Activated CD8-positive, alpha-beta memory T cell treated with anti-CD3 and anti-CD28 coated beads for 36 hours (primary cell): ENCODE results near the gene CPNE7. TPM values are rescaled to one million over a fixed set of nuclear protein-coding genes. Genes with fewer than 3 reads are reported as not detected.

Experiments
- CTCF ChIA-PET: fragments of 350-600 bp; sonication (Branson Sonifier 250); formaldehyde crosslinking; loops from one replicate; lab custom pipeline; 2021; ENCODE audit warnings: antibody characterized with exemption; lab: Charles Lee
- POLR2A ChIA-PET: fragments of 350-600 bp; sonication (Branson Sonifier 250); formaldehyde crosslinking; loops from one replicate; lab custom pipeline; 2021; ENCODE audit warnings: antibody characterized with exemption; lab: Charles Lee
- total RNA-seq, 2 experiments: library from RNA; stranded (reverse); gene quantifications; one replicate each; pipeline ENCODE4 v1.2.3, GENCODE V29; 2021

Gene CPNE7
- total RNA-seq, 2 experiments from 2014 or later = 5.6 to 7.0 TPM

DNA sequence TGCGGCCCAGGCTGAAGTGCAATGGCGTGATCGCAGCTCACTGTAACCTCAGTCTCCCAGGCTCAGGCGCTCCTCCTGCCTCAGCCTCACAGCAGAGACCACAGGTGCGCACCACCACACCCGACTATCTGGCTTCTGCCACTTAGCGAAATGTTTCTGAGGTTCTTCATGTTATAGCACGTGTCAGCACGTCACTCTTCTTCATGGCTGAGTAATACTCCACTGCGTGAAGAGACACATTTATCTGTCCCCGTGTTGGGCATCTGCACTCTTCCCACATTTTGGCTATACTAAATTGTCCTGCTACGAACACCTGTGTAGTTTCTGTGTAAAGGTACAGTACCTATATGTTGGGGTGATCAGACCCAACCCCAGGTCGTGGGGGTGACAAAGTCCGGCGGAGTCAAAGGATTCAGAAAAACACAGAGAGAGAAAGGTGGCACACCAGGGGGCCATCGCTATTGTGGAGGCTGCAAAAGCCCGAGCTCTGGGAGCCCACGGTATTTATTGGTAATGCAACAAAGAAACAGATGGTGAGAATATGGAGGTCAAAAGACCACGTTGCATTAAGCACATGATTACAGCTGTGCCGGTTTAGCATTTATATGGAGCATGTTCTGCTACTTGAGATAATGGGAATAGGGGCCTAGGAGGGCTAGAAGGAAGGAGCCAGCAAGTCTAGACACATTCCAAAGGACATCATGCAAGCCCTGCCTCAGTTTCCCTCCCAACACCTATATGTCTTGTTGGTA, 37.0 kb downstream of the CPNE7 start:
- CTCF ChIA-PET = no interaction called here

GRCh38 chr16:89613231-89613953, 37.8 kb downstream of the CPNE7 start, which contains the start of gene DPEP1:
Gene DPEP1 (plus strand): TSS chr16:89613642. CDS start chr16:89630411, 16,769 bp downstream.
- POLR2A ChIA-PET = no interaction called here
- CTCF ChIA-PET = interaction anchor here (0.6 kb wide), 1 partner anchor 176 kb away, joined by 3 read pairs; no protein-coding TSS in a partner anchor

More for the DNA sequence above, 37.0 kb downstream of the CPNE7 start:
- POLR2A ChIA-PET = no interaction called here

DNA sequence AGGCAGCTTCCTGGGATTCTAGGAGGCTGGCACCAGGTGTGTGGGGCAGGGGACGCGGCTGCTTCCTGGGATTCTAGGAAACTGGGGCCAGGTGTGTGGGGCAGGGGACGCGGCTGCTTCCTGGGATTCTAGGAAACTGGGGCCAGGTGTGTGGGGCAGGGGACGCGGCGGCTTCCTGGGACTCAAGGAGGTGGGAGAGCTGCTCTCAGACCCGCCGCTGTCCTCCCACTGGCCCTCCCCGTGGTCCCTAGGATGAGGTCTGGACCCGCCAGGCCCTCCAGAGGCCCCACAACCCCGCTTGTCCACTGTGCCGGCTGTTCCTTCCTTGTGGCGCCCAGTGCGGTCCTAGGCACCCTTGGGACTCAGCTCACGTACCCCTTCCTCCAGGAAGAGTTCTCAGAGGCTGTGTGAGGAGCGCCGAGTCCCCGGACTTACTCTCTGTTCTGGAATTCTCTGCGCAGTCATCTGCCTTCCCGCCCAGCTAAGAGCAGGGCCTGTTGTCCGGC, 38.4 kb downstream of the CPNE7 start:
- ChIA-PET CTCF (interaction anchor here (0.6 to 2.1 kb wide), 2 partner anchors 12 to 175 kb away, joined by 3 to 10 read pairs; no protein-coding TSS in a partner anchor), POLR2A (no interaction called here)

GRCh38 chr16:89615176-89615575, 39.6 kb downstream of the CPNE7 start:
- POLR2A ChIA-PET = no interaction called here

GRCh38 chr16:89615596-89616090, 40.1 kb downstream of the CPNE7 start:
- ChIA-PET CTCF (interaction anchor here (0.6 to 2.1 kb wide), 3 partner anchors 14 to 231 kb away, joined by 3 to 10 read pairs (median 7); no protein-coding TSS in a partner anchor), POLR2A (no interaction called here)

More at GRCh38 chr16:89615176-89615575, 39.6 kb downstream of the CPNE7 start:
- CTCF ChIA-PET = interaction anchor here (0.7 to 2.1 kb wide), 2 partner anchors 13 to 26 kb away, joined by 3 to 10 read pairs; no protein-coding TSS in a partner anchor

DNA sequence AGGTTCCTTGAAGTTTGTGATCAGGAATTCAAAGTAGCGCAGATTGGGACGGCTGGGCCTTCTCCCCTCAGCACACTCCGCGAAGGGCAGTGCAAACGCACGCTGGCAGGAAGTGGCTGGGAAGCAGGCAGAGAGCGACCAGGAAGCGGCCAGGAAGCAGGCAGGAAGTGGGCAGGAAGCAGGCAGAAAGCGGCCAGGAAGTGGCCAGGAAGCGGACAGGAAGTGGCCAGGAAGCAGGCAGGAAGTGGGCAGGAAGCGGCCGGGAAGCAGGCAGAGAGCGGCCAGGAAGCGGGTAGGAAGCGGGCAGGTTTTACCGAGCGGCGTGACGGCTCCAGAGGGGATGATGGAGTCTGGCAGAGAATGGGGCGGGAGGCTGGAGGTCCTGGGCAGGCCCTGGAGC, 41.1 kb downstream of the CPNE7 start:
- ChIA-PET POLR2A (no interaction called here), CTCF (no interaction called here)

GRCh38 chr16:89617036-89617435, 41.5 kb downstream of the CPNE7 start:
- POLR2A ChIA-PET = no interaction called here
- CTCF ChIA-PET = no interaction called here

DNA sequence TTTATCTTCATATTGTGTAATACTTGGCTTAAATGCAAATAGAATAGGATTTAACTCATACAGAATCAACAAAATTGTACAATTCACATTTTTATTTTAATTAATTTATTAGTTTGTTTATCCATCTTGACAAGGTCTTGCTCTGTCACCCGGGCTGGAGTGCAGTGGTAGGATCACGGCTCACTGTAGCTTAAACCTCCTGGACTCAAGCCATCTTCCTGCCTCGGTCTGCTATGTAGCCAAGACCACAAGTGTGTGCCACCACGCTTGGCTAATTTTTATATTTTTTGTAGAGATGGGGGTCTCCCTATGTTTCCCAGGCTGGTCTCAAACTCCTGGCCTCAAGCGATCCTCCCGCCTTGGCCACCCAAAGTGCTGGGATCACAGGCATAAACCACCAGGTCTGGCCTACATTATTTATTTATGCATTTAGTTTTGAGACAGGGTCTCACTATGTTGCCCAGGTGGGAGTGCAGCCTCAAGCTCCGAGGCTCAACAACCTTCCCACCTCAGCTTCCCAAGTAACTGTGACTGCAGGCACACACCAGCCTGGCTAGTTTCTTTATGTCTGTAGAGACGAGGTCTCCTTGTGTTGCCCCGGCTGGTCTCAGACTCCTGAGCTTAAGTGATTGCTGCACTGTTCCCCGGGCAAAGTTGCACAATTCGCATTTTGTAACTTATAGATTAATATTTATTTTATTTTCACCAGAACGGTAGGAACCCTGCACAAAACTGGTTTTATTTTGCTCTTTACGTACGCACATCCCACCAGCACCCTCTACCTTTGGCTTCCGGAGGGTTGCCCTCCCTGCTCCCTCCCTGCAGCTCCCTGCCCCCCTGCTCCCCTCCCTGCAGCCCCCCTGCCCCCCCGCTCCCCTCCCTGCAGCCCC, 42.8 kb downstream of the CPNE7 start:
- CTCF ChIA-PET = interaction anchor here (0.6 kb wide), 1 partner anchor 173 kb away, joined by 4 read pairs; no protein-coding TSS in a partner anchor
- POLR2A ChIA-PET = no interaction called here

DNA sequence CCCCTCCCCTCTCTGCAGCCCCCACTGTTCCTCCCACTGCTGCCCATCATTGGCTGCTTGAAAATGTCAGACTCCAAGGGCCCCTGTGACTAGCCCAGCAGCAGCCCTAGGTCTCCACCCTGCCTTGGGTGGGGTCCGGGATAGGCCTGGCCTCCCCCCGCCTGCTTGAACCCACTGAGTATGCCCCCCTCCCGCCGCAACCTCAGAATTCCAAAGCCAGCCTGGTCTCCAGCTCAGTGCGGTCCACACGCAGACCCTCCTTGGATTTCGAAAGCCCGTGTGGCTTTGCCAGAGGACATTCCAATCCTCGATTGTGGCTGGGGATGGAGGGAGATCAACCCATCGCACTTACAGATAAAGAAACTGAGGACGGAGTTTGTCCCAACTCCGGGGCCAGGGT, 44.3 kb downstream of the CPNE7 start:
- ChIA-PET CTCF (no interaction called here), POLR2A (no interaction called here)

DNA sequence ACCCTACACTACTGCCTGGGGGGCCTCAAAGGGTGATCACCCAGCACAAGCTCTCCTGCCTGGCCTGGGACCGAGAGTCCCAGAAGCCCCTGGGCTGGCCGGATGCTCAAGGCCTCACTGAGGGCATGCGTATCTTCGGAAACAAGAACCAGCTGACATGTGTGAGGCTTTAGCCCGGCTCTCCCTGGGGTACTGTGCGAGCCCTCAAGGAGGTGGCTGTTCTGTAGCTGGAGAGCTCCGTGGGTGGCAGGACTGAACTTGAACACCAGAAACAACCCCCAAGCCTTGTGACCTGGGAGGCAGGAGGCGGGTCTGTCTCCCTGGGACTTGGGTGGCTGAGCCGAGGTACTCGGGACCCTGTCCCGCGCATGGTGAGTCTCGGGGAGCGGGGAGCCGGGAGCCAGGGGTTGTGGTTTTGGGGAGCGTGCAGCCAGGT, 44.9 kb downstream of the CPNE7 start:
- POLR2A ChIA-PET = no interaction called here
- CTCF ChIA-PET = no interaction called here

DNA sequence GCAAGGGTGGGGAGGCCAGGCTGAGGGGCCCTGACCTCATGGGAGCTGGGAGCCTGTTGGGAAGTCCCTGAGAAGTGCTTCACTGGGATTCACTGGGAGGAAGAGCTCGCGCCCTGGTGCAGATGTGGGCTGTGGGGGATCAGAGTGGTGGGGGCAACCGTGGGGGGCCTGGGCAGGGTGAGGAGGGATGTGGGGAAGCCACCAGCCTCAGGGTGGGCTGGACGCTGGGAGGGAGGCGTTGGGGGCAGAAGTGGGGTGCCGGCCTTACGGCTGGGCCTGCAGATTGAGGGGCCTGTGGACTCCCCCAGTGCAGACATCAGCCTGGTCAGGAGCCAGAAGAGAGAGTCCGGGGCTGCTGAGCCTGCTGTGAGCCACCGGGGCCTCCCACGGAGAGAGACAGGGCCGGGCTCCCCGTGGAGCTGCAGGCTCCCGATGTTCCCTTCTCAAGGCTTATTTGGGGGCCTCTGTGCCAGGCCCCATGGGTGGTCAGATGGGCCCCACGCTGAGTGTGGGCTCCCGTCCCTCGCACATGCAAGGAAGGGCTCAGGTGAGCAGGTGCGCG, 45.7 kb downstream of the CPNE7 start:
- ChIA-PET POLR2A (no interaction called here), CTCF (no interaction called here)

DNA sequence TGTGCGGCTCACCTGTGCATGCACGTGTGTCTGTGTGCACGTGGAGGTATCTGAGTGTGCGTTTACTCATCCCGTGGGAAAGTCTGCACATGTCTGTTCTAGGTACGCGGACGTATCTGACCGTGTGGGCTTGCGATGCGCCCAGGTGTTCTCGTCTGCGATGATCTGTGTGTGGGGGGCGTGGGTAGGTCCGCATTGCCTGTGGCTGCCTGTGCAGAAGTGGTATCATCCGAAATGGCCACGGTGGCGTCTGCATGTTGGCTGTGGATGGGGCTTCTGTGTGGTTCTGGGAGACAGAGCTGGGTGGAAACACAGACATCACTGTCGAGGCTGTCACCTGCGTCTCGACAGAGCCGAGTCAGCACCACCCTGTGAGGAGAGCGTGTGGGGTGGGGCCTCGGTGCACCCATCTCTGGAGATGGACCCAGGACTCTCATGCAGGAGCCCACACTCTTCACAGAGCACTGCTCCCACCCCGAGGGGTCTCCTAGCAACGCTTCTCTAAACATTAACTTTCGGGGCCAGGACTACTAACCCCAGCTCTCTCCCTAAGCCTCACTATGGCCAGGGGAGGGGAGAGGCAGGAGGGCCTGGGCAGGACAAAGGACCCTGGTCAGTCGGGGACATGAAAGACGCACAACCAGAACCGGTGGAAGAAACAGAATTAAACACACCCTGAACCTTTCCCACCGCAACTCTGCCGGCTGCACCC, 46.3 kb downstream of the CPNE7 start:
- ChIA-PET CTCF (no interaction called here), POLR2A (no interaction called here)

DNA sequence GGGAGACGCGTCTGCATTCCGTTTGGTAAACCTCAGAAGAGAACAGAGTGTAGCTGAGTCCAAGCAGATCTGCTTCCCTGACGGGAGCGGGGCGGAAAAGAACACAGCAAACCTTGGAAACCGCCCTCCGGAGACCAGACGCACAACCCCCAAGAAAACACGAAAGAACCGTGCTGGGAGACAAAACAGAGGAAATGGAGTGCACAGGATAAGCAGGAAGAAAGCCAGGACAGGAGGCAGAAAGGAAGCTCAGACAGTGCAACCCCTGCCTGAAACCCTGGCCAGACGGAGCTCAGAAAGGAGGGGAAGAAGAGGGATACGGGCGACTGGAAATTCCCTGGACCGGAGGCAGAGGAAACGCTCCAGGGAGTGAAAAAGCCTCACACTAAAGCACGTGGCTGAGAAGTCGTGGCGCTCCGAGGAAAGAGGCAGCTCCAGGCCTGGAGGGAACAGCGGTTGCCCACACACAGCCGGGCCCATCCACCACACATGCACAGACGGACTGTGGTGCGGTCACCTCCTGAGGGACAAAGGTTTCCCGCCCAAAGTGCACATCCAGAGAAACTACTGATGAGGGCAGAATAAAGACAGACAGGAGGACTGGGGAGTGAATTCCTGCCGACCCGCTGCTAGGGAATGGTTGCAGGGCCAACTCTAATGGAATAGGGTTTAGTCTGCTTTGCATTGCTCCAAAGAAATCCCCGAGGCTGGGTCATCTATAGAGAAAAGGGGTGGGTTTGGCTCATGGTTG, 48.1 kb downstream of the CPNE7 start:
- CTCF ChIA-PET = no interaction called here
- POLR2A ChIA-PET = no interaction called here

DNA sequence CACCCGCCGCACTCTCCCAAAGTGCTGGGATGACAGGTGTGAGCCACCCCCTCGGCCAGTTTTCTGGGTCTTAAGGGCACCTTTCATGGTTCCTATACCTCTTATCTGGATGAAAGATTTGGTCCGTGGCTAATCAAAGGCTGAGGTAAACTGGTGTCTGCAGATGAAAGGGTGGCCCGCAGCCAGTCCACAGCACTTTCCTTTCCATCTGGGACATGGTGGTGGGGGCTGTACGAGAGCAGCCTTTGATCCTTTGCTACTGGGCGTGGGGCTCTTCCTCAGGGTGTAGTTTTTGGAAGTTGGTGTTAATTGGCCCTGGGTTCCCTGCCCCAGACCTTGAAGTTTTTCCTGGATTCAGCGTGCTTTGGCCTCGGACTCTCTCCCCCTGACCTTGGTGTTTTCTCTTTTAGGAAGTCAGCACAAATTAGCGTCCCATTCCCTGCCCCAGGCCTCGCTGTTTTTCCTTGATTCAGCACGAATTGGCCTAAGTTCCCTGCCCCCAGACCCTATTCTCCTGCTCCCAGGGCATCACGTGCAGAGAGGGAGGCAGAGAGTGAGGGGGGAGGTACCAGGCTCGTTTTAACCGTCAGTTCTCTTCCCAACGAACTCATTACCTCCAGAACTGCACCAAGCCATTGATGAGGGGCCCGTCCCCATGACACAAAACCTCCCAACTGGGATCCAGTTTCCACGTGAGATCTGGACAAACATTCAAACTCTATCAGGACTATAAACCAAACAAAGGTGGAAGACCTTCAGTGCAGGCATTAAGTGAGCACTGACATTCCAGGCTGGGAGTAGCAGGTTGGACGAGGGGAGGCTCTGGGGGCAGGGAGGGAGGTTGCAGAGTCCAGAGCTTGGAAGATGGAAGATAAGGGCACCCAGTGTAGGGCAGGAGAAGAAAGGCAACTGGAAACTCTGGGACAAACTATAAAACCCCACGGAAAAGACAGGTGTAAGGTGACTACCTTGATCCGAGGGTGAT, 49.5 kb downstream of the CPNE7 start:
- ChIA-PET POLR2A (no interaction called here), CTCF (no interaction called here)

GRCh38 chr16:89629827-89630610, 54.5 kb downstream of the CPNE7 start:
- CTCF ChIA-PET = interaction anchor here (1.2 kb wide), 1 partner anchor 19 kb away, joined by 4 read pairs; no protein-coding TSS in a partner anchor

More at GRCh38 chr16:89629827-89630610, 54.5 kb downstream of the CPNE7 start:
- POLR2A ChIA-PET = no interaction called here
